ENCODE measurements around the gene GABRD. TPM values are rescaled to one million over a fixed set of nuclear protein-coding genes. Genes with fewer than 3 reads are reported as not detected.

The GABRD gene
- total RNA-seq, 2 donors from 2014 or later, result not detected

DNA sequence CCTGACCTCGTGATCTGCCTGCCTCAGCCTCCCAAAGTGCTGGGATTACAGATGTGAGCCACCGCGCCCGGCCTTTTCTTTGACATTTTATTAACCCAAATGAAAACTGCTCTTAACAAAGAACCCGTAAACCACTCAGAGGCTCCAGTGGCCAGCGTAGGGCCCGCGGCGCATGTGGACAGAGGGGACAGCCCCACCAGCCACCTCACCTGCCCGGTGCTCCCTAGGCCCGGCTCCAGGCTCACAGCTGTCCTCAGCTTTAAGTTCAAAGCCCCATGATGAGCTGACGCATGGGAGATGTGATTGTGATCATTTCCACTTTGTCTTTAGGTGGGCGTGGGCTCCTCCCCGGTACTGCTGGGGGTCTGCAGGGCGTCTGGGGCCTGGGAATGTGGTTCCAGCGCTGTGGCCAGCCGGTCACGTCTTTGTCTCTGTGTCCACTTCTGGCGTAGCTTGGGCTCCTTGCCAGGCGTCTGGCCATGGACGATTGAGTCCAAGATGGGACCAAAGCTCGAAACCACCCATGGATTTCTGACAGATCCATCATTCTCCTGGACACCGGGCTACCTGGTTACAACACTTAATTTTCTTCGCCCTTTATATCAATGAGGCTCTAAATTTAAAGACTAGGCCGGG is 37.9 kb downstream of the GABRD start:
- Mint-ChIP-seq H3K9me3 (no peaks in the 10 kb centered on the region), H3K4me1 (peaks cover 4% of the 10 kb centered on the region), H3K4me3 (no peak overlapping the region), H3K36me3 (ENCODE audit: low read depth) (peaks cover 48% of the 10 kb centered on the region), H3K27ac (no peak overlapping the region), H3K27me3 (ENCODE audit: insufficient read depth) (no peaks in the 10 kb centered on the region)
- Histone ChIP-seq H3K27me3 (ENCODE audit: control insufficient read depth, insufficient read depth, low read length, poor library complexity, severe bottlenecking) (no peaks in the 10 kb centered on the region), H3K4me3 (ENCODE audit: low read length) (no peak overlapping the region), H3K27ac (ENCODE audit: low read depth, low read length) (no peak overlapping the region), H3K4me1 (ENCODE audit: control insufficient read depth, insufficient read depth, low read length) (no peaks in the 10 kb centered on the region), H3K9me3 (ENCODE audit: control insufficient read depth, low read length) (no peaks in the 10 kb centered on the region), H3K9ac (ENCODE audit: extremely low read depth, low read length, poor library complexity, severe bottlenecking) (no peak overlapping the region), H3K36me3 (ENCODE audit: control insufficient read depth, insufficient read depth, low read length) (peaks cover 20% of the 10 kb centered on the region)
- TF ChIP-seq, protein P1, sequence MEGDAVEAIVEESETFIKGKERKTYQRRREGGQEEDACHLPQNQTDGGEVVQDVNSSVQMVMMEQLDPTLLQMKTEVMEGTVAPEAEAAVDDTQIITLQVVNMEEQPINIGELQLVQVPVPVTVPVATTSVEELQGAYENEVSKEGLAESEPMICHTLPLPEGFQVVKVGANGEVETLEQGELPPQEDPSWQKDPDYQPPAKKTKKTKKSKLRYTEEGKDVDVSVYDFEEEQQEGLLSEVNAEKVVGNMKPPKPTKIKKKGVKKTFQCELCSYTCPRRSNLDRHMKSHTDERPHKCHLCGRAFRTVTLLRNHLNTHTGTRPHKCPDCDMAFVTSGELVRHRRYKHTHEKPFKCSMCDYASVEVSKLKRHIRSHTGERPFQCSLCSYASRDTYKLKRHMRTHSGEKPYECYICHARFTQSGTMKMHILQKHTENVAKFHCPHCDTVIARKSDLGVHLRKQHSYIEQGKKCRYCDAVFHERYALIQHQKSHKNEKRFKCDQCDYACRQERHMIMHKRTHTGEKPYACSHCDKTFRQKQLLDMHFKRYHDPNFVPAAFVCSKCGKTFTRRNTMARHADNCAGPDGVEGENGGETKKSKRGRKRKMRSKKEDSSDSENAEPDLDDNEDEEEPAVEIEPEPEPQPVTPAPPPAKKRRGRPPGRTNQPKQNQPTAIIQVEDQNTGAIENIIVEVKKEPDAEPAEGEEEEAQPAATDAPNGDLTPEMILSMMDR (conservative IDR thresholded peaks at IDR 0.05), result no peak
- no peak for DNase-seq
- 93 to 94% methylated on average over 16 to 25 of the region's 25 CpGs for WGBS, 2 experiments (ENCODE audit: insufficient coverage in 1 of 2, insufficient read length in 1 of 2)

DNA sequence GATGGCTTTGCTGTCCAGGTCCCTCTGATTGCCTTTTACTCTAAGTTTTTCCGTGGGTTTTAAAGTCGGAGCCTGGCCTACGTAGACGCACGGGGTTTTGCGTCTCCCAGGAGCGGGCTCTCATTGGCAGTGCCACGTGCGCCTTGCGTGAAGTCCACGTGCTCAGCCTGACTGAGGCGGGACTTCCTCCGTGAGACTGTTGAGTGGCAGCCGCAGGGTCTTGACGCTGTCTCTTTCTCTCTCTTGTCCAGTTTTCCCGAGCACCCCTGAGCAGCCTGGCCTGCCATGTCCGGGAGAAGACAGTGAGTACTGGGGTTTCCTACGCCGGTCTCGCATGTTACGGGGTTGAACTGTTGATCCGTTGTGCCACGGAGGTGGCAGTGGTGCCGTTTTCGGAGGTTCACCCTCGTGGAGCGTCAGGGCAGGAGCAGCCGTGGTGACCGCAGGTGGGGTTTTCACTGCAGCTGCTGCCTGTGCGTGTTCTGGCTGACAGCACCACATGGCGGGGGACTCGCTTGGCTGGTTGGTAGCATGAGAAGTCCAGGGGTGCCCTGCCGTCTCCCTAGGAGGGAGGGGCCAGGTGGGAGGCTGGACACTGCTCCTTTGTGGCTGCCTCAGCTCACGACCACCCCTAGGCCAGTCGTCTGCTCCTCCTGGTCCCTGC is 40.3 kb downstream of the GABRD start:
- no peak for DNase-seq
- WGBS, 2 experiments (ENCODE audit: insufficient coverage in 1 of 2, insufficient read length in 1 of 2), result 94 to 97% methylated on average over 28 to 35 of the region's 35 CpGs
- no peak overlapping the region for H3K4me3 Mint-ChIP-seq

DNA sequence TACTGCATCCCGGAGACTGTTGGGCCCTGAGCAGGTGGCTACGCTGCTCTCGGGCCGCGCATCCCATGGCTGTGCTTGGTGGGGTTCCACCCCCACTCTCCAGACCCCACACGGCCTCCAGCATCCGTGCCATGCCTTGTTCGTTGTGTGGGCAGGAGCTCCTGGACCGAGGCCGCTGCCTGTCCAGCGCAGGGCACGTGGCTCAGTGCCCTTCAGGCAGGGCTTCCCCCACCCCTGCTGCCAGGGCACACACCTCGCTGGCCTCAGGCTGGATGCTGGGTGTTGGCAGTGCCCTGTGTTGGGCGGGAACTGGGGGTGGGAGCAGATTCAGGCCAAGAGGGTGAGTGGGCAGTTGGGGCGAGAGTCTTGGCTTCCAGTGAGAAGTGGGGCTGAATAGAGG is 40.9 kb downstream of the GABRD start:
- Mint-ChIP-seq H3K4me3 (no peak overlapping the region), H3K27ac (no peak overlapping the region), H3K4me1 (no peaks in the 10 kb centered on the region), H3K27me3 (ENCODE audit: insufficient read depth) (no peaks in the 10 kb centered on the region), H3K9me3 (peaks cover 14% of the 10 kb centered on the region), H3K36me3 (ENCODE audit: low read depth) (peaks cover 78% of the 10 kb centered on the region)
- Histone ChIP-seq H3K4me1 (ENCODE audit: control insufficient read depth, insufficient read depth, low read length) (no peaks in the 10 kb centered on the region), H3K4me3 (ENCODE audit: low read length) (no peak overlapping the region), H3K27ac (ENCODE audit: low read depth, low read length) (peak overlapping the region; percentile 10), H3K36me3 (ENCODE audit: control insufficient read depth, insufficient read depth, low read length) (peaks cover 32% of the 10 kb centered on the region), H3K9ac (ENCODE audit: extremely low read depth, low read length, poor library complexity, severe bottlenecking) (no peak overlapping the region), H3K9me3 (ENCODE audit: control insufficient read depth, low read length) (peaks cover 13% of the 10 kb centered on the region), H3K27me3 (ENCODE audit: control insufficient read depth, insufficient read depth, low read length, poor library complexity, severe bottlenecking) (no peaks in the 10 kb centered on the region)
- 96 to 97% methylated on average over 6 to 15 of the region's 15 CpGs for WGBS, 2 experiments (ENCODE audit: insufficient coverage in 1 of 2, insufficient read length in 1 of 2)
- no peak for DNase-seq
- TF ChIP-seq, protein P1 (conservative IDR thresholded peaks at IDR 0.05), result no peak

More for the DNA sequence above, 40.3 kb downstream of the GABRD start:
- TF ChIP-seq, protein P1 (conservative IDR thresholded peaks at IDR 0.05), result no peak
- H3K27ac Mint-ChIP-seq, result no peak overlapping the region
- H3K4me1 Mint-ChIP-seq, result no peaks in the 10 kb centered on the region
- H3K36me3 Mint-ChIP-seq (ENCODE audit: low read depth), result peaks cover 71% of the 10 kb centered on the region
- Histone ChIP-seq H3K4me1 (ENCODE audit: control insufficient read depth, insufficient read depth, low read length) (no peaks in the 10 kb centered on the region), H3K36me3 (ENCODE audit: control insufficient read depth, insufficient read depth, low read length) (peaks cover 26% of the 10 kb centered on the region), H3K4me3 (ENCODE audit: low read length) (no peak overlapping the region), H3K9ac (ENCODE audit: extremely low read depth, low read length, poor library complexity, severe bottlenecking) (no peak overlapping the region), H3K9me3 (ENCODE audit: control insufficient read depth, low read length) (peaks cover 7% of the 10 kb centered on the region), H3K27me3 (ENCODE audit: control insufficient read depth, insufficient read depth, low read length, poor library complexity, severe bottlenecking) (no peaks in the 10 kb centered on the region), H3K27ac (ENCODE audit: low read depth, low read length) (peak overlapping the region; percentile 10)
- H3K27me3 Mint-ChIP-seq (ENCODE audit: insufficient read depth), result no peaks in the 10 kb centered on the region
- peaks cover 9% of the 10 kb centered on the region for H3K9me3 Mint-ChIP-seq

Measured in endodermal cell (in vitro differentiated cells).